AG10803 (cell line): Measurements from ENCODE around the gene HIPK2.

Experiments
- DNase-seq: peaks from one replicate; pipeline ENCODE4 v3.0.0; 2010; ENCODE audit warnings: low read depth
- H3K4me3 ChIP-seq: 2 replicates; pipeline ENCODE4 v1.5.1; 2011; ENCODE audit warnings: mild to moderate bottlenecking, low read length, control low read depth
- CTCF ChIP-seq: conservative IDR thresholded peaks from 2 replicates; pipeline ENCODE4 v1.5.1; 2011; ENCODE audit warnings: mild to moderate bottlenecking, low read length, control low read depth, inconsistent platforms

The HIPK2 gene

GRCh38 chr7:139603282-139603681 lies 174.5 kb downstream of the HIPK2 start:
- no peak for TF ChIP-seq CTCF
- H3K4me3 ChIP-seq, result no peak overlapping the region
- no peak for DNase-seq

DNA sequence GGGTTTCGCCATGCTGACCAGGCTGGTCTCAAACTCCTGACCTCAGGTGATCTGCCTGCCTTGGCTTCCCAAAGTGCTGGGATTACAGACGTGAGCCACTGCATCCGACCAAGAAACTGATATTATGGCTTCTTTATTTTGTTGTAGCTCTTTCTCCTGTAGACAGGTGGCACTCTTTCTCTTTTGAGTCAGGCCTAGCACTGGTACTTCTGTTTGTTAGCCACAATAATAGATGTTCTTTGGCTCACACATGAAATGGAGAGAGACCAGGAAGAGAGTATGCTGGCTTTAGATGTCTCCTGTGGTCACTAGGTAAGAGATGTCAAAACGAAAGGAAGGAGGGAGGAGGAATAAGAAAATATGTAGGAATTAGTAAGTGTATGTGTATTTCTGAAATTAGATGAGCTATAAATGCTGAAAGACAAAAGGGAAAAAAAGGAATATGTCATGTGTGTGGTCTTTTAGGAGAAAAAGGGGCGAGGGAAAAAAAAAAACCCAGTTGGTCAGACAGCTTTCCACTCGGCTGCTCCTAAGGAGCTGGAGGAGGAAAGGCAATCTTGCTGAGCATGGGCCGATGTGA lies 175.6 kb downstream of the HIPK2 start:
- no peak overlapping the region for H3K4me3 ChIP-seq
- peak; percentile 64 for TF ChIP-seq CTCF
- DNase-seq, result peak; percentile 46

DNA sequence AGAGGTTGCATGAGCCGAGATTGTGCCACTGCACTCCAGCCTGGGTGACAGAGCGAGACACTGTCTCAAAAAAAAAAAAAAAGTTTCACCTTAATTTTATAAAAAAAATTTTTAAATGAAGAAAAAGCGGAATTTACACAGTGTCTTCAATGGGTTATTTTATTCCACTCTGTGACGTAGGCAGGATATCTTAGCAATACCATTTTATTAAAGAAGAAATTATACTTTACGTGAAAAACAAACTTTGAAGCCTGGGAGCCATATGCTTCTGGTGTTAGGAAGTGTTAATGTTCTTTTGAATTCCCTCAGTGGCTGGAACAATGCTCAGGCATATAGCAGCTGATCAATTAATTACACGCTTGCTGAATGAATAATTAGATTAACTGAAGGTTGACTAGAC lies 176.6 kb downstream of the HIPK2 start:
- no peak overlapping the region for H3K4me3 ChIP-seq
- TF ChIP-seq CTCF, result no peak
- DNase-seq, result no peak

GRCh38 chr7:139600306-139600705 lies 177.5 kb downstream of the HIPK2 start:
- no peak for TF ChIP-seq CTCF
- DNase-seq, result no peak
- H3K4me3 ChIP-seq, result no peak overlapping the region

DNA sequence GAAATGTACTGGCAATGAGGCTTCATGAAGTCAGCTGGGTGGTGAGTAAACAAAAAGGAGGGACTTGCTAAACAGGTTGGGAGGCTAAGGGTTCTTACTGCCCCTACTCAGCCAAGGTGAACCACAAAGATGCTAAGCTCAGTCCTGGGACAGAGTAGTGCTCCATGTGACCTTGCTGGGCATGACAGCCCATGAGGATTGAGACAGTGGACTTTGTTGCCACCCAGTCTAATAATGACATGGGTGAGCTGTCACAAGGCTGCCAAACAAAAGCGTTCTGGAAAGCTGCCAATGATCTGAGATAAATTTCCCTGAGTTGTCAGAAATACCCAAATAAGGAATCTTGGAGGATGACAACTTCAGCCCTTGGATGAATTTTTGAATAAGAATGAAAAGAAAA lies 179.2 kb downstream of the HIPK2 start:
- no peak overlapping the region for H3K4me3 ChIP-seq
- no peak for TF ChIP-seq CTCF
- DNase-seq, result no peak

GRCh38 chr7:139597028-139597427 lies 180.8 kb downstream of the HIPK2 start:
- TF ChIP-seq CTCF, result no peak
- DNase-seq, result no peak
- H3K4me3 ChIP-seq, result no peak overlapping the region

DNA sequence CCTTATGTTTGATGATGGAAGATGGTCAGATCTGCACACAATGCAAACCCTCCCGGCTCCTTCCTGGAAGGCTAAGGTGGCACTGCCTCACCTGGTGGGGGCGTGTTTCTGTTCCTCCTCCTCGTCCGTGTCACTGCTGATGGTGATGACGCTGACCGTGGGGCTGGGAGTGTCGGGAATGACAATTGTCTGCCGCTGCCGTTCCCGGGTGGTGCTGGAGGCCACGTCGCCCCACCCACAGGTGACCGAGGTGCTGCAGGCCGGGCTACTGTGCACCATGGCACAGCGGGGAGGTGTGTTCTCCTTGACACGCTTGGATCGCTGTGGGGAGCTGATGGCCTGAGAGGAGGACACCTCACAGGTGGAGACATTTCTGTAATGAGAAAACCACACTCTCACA lies 181.2 kb downstream of the HIPK2 start:
- DNase-seq, result no peak
- TF ChIP-seq CTCF, result no peak

More for the DNA sequence above, 181.2 kb downstream of the HIPK2 start:
- no peak overlapping the region for H3K4me3 ChIP-seq
